Fibroblast of lung (primary cell): ENCODE results near the gene SRP72.

Source experiments
- EZH2 ChIP-seq: IDR thresholded peaks from 2 replicates; pipeline ENCODE4 v1.5.1; 2012; ENCODE audit warnings: low read length, control low read depth, mild to moderate bottlenecking; ENCODE audit errors: missing control alignments
- TF ChIP-seq, protein P1 (sequence below), 2 donors: IDR thresholded peaks in 1 of 2; conservative IDR thresholded peaks in 1 of 2; 1 replicate in 1 of 2; 2 replicates in 1 of 2; pipeline ENCODE4 v1.5.1; 2011 to 2012; ENCODE audit warnings: low read length in 2 of 2, control low read depth in 1 of 2, inconsistent platforms in 1 of 2, low read depth in 1 of 2, mild to moderate bottlenecking in 1 of 2

DNA sequence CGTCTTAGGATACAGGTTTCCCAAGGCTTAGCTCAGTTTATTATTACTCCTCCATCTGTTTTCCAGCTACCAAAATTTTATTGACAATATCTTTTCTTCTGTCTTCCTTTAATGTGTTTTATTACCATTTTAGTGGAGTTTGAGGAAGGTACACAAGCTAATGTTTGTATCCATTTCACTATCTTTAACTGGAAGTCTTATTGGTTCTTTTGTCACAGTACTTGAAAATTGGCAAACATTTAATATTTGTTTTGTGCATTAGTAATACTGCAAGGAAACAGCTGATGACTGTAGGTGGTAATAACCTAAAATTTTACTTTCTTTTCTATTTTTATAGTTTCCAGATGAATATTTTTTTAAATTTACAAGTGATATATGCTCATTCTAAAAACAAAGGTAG lies 28.8 kb downstream of the SRP72 start:
- TF ChIP-seq, protein P1, sequence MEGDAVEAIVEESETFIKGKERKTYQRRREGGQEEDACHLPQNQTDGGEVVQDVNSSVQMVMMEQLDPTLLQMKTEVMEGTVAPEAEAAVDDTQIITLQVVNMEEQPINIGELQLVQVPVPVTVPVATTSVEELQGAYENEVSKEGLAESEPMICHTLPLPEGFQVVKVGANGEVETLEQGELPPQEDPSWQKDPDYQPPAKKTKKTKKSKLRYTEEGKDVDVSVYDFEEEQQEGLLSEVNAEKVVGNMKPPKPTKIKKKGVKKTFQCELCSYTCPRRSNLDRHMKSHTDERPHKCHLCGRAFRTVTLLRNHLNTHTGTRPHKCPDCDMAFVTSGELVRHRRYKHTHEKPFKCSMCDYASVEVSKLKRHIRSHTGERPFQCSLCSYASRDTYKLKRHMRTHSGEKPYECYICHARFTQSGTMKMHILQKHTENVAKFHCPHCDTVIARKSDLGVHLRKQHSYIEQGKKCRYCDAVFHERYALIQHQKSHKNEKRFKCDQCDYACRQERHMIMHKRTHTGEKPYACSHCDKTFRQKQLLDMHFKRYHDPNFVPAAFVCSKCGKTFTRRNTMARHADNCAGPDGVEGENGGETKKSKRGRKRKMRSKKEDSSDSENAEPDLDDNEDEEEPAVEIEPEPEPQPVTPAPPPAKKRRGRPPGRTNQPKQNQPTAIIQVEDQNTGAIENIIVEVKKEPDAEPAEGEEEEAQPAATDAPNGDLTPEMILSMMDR (conservative IDR thresholded peaks at IDR 0.05 in 1 of 2, IDR thresholded peaks at IDR 0.05 in 1 of 2; ENCODE audit: low read depth in 1 of 2, low read length in 2 of 2), result no peak
- no peak for TF ChIP-seq EZH2
